ENCODE measurements around the gene ISCA2.
"Not testable (repeated sequence)": the region's sequence is repeated elsewhere in the genome, so short reads cannot be mapped to it uniquely, and the experiment has no call there.

Gene ISCA2

DNA sequence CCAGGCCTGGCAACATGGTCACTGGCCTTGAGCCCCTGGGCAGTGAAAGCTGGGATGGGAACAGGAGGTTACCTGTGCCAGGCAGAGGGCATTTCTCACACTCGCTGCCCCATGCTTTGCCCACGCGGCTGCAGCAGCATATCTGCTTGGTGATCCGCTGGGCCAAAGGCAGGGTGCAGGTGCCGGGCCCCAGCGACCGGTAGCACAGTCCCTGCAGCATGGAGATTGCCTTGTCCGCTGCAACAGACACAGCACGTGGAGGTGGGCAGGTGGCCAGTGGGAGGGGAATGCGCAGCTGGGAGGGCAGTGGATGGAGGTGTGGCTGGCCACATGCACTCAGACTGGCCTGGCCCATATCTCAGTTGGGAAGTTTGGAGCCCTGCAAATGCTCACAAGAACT is 35.3 kb downstream of the ISCA2 start:
- DNase-seq, result no peak

DNA sequence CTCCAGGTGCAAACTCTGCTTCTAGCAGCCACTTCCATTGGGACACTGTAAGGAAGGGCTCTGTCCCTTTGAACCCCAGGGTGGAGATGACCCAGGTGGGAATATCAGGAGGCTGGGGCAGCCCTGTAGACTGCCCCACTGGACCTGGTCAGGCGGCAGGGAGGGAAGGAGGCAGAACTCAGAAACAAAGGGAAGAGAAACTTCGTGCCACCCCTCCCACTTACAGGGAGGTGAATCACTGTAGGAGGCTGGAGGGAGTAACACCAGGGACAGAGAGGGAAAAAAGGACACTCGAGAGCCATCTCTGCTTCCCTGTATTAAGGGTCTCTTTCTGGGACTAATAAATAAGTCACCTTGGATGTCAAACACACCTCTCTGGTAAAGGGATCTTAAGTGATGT is 37.4 kb downstream of the ISCA2 start:
- DNase-seq, result no peak

DNA sequence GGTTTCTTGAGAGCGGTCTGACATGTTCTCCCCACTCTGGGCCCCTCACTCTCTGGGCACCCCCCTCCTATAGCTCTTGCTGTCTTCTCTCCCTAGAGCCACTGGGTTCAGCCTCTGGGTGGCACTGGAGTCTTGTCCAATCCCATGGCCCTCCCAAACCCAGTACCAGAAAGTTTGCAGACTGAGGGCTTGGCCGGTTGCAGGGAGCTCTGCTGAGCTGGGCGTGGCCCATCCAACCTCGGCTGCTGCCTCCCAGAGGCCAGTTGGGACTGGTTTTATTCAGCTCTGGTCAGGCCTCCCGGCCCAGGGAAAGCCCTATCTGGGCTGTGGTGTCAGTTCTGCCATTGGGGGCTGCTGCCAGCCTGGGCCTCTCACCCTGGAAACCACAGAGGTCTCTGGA is 37.9 kb downstream of the ISCA2 start:
- no peak for DNase-seq

DNA sequence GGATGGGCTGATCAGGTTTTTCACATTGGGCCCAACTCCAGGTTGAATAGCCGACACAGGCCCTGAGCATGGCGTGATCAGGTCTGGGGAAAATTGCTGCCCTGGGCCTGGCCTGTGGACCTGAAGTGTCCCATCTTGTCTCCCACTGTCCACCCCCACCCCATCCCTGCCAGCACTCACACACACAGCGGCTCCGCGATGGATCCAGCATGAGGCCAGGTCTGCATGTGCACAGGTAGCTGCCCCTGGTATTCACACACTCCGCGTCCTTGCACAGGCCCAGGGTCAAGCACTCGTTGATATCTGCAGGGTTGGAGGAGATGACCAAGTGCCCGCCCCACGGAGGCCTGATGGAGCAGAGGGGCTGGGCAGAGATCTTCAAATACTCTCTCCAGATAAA is 38.7 kb downstream of the ISCA2 start:
- DNase-seq, result no peak

DNA sequence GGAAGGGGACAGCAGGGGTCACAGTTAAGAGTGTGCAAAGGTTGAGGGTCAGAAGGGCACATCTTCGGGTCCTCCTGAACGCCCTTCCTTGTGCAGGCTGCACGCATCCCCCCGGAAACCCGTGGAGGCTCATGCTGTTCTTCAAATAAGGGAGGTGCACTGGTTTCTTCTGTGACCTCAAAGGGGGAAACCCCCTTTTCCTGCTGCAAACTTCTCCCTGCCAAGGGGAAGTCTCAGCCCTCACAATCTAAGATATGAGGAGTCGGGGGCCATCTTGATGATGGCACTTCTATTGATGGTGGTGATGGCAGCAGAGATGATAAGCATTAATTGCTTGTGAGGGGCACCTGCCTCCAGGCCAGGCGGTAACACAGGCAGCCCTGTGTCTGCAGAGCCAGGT is 40.0 kb downstream of the ISCA2 start:
- no peak for DNase-seq

DNA sequence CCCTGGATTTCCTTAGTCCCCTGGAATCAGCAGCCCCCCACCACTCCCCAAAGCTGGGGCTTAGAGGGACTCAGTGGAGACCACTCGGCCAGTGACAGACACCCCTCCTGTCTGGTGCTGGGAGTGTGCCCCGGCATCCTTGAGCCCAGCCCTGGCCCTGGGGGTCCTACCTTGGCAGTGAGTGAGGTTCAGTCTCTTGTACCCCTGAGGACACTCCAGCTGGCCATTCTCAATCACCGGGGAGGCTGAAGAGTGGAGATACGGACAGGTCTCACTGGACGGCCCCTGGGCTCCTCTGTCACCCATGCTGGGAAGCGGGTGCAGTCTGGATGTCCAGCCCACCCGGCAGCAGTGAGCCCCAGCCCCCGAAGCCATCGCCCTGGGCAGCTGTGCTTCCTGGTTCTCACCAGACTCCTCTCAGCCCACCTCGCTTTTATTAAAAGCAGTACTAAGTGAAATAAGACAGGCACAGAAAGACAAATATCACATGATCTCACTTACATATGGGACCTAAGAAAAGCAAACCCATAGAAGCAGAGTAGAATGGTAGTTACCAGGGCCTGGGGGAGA is 42.3 kb downstream of the ISCA2 start:
- DNase-seq, result no peak

DNA sequence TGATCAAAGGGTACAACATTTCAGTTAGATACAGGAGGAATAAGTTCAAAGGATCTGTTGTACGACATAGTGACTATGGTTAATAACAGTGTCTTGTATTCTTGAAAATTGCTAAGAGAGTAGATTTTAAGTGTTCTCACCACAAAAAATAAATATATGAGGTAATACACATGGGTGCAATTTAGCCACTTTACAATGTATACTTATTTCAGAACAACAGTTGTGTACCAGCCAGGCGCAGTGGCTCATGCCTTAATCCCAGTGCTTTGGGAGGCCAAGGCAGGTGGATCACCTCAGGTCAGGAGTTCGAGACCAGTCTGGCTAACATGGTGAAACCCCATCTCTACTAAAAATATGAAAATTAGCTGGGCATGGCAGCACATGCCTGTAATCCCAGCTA is 42.8 kb downstream of the ISCA2 start:
- DNase-seq, result not testable (repeated sequence)

DNA sequence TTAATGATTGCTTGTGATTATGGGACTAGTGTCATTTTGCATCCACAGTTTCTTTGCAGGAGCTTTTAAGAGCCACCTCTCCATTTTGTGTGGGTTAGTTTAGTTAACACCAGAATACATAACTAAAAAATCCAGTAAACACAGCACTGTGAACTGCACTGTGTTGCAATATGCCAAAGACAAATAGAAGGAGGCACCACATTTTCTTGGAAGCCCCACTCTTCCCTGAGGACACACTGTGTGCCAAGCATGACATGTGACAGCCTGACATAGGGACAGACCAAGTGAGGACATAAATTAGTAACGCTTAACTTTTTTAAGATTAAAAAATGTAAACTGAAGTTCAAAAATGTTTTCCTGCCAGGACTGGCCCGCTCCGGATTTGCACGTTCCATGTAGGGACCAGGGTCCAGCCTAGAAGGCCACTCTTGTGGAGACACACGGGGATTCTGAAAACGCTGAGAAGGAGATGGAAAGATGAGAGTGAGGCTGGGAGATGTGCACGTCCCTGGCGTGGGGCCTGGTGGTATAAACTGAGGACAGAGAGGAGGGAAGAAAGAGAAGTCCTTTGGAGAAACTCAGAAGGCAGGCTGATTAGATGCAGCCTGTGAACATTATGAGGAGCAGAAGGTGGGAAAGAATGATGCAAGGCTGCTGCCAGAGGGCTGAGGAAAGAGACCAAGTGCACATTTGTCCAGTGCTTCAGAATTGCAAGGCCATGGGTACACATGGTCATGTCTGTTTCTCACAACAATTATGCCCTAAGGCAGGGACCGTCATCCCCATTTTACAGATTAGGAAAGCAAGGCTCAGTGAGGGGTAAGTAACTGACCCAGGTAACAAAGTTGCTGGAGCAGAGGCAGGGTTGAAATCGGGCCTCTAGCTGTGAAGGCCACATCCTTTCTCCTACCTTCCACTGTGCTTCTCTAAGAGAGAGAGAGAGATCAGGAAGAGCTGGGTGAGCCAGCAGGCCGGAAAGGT is 45.1 kb downstream of the ISCA2 start:
- no peak for DNase-seq

DNA sequence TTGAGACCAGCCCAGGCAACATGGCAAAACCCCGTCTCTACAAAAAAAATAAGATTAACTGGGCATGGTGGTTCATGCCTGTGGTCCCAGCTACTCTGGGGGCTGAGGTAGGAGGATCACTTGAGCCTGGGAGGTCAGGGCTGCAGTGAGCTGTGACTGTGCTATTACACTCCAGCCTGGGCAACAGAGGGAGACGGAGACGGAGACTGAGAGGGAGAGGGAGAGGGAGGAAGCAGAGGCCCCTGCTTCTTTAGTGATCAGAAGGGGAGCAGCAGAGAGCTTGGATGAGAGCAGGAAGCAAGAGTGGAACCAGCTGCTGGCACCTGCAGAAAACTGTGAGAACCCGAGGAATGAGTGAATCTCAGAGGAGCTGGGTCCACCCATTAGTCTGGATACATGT is 45.9 kb downstream of the ISCA2 start:
- DNase-seq, result no peak

DNA sequence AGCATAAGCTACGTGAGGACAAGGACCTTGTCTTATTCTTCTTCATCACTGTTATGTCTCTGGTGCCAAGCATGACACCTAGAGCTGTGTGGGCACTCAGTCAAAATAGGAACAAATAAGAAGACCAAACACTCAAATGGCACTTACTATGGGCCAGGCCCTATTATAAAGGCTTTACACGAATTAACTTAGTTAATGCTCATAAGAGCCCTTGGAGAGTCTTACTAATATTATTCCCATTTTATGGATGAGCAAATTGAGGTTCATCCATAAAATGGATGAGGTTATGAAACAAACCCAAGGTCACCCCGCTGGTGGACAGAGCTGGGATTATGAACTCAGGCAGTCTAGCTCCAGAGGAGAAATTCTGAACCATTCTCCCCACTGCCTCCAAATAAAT is 47.7 kb downstream of the ISCA2 start:
- no peak for DNase-seq

DNA sequence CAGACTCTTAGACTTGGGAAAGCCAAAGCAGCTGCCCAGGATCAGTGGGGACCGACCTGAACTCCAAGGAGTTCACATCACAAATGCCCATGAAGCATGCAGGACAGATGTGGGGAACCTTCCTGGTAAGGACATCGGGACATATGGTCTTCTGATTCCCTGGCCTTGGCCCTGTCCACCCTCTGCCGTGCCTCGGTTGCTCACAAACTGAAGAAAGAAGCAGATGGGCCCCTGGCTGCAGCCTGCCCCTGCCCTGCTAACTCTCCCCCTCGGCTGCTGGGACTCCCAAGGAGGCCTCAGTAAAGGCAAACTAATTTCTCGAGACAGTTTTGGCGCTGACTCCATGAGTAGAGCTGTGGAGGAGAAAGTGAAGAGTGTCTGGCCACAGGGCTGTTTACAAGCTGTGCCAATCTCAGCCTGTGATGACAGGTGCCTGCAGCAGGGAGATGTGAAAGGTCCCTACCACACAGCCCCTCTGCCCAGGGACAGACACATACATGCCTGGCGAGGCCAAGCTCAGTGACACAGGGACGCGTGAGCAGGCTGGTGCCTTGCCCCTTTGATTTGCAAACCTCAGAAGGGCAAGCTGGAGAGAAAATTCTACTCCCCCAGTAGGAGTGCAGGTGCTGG is 48.6 kb downstream of the ISCA2 start:
- no peak for DNase-seq

DNA sequence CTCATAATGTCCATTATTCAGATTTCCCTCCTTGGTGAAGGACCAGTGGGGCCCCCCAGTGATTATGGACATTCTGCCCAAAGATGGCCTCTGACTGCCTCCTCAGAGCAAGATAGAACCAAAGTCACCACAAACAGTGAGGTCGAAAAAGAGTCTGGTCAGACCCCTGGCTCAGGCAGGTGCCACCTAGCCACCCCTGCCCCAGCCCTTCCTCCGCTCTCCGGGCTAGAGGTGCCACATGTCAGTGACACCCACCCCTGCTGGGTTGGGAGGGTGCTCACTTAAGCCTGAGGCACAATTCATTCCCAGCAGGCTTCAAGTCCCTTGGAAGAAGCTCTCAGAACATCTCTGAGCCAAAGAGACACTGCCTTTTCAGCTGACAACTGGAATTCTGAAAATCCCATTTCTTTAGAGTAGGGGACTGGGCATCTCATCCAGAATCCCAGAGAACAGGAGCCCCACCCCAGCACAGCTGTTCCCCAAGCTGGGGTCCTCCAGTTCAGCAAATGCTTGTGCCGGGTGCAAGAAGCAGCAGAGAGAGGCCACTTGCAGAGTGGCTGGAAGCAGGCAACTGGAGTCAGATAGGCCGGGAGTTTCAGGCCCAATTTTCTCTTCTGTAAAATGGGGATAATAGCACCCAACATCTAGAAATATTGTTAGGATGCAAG is 50.3 kb downstream of the ISCA2 start:
- no peak for DNase-seq

DNA sequence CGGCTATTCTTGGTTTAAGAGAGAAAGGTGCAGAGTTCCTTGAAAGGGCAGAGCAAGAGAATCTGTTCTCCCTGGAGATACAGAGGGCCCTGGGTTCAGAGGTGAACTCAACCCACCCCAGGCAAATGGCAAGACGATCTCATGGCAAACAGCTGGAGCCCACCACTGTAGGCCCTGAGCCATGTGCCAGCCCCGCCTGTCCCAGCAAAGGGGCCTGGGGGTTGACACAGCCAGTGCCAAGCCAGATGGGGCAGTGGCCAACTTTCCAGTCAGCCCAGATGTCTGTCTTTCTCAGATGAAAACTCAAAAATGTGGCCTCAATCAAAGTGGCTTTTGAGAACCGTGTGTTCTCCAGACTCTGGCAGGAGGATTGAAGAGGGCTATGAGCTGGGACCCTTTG is 51.8 kb downstream of the ISCA2 start:
- DNase-seq, result no peak

DNA sequence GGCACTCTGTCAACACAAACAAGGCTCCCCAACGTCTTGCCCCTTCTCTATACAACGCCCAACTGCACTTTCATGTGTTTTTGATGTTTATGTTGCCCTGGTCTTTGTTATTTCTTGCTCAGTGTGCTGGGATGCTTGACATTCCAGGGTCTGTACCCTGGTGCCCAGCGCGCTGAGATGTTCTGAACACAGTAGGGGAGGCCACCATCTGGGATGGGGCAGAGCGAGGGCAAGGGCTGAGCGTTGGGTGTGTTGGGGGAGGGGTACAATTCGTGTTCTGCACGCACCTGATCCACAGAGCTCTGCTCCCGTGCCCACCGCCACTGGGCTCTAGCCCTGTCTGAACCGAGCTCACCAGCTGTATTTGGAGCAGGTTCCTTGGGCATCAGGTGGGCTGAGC is 52.9 kb downstream of the ISCA2 start:
- no peak for DNase-seq

All from right hindlimb (tissue), 1 donor.